K562 (cell line): ENCODE data around the gene KMT2C. TPM values are rescaled to one million over a fixed set of nuclear protein-coding genes. Genes with fewer than 3 reads are reported as not detected.

ENCODE experiments used
- DPF2 ChIP-seq: fragments of 450-650 bp; IDR thresholded peaks from 2 replicates; pipeline ENCODE4 v1.6.1; 2016
- ETS2 ChIP-seq: IDR thresholded peaks from 2 replicates; pipeline ENCODE4 v1.6.1; 2016; ENCODE audit warnings: borderline replicate concordance, missing genetic modification characterization, mild to moderate bottlenecking, moderate library complexity, missing compliant biosample characterization; ENCODE audit not compliant: poor library complexity, severe bottlenecking
- GTF2E2 ChIP-seq: fragments of 200-800 bp; sonication (Bioruptor generic); IDR thresholded peaks from 2 replicates; pipeline ENCODE4 v1.6.1; 2016; ENCODE audit warnings: missing genetic modification characterization, missing compliant biosample characterization
- MEF2D ChIP-seq: conservative IDR thresholded peaks from 2 replicates; pipeline ENCODE4 v1.6.1; 2016; ENCODE audit warnings: low read depth, missing genetic modification characterization, missing compliant biosample characterization
- MTA3 ChIP-seq: fragments of 450-650 bp; formaldehyde crosslinking; IDR thresholded peaks from 2 replicates; pipeline ENCODE4 v1.6.1; 2017; ENCODE audit warnings: mild to moderate bottlenecking, borderline replicate concordance
- NR0B1 ChIP-seq: fragments of 450-650 bp; IDR thresholded peaks from one replicate; pipeline ENCODE4 v1.6.1; 2018; ENCODE audit warnings: mild to moderate bottlenecking, moderate library complexity; ENCODE audit not compliant: partially characterized antibody
- PHB2 ChIP-seq: fragments of 450-650 bp; IDR thresholded peaks from 2 replicates; pipeline ENCODE4 v1.6.1; 2017; ENCODE audit warnings: low read depth
- PHF20 ChIP-seq: fragments of 450-650 bp; IDR thresholded peaks from 2 replicates; pipeline ENCODE4 v1.6.1; 2018; ENCODE audit not compliant: partially characterized antibody
- POLR2G ChIP-seq: fragments of 200-400 bp; formaldehyde crosslinking; IDR thresholded peaks from 2 replicates; pipeline ENCODE4 v1.6.1; 2017; ENCODE audit warnings: low read depth, mild to moderate bottlenecking, antibody characterized with exemption, low read length, moderate library complexity
- SIN3B ChIP-seq: fragments of 450-650 bp; IDR thresholded peaks from 2 replicates; pipeline ENCODE4 v1.6.1; 2017; ENCODE audit warnings: low read depth, mild to moderate bottlenecking, moderate library complexity
- SMAD3 ChIP-seq: fragments of 450-650 bp; formaldehyde crosslinking; conservative IDR thresholded peaks from 2 replicates; pipeline ENCODE4 v1.4.0; 2020; ENCODE audit warnings: mild to moderate bottlenecking
- TGIF2 ChIP-seq: sonication (generic); formaldehyde crosslinking; IDR thresholded peaks from 2 replicates; pipeline ENCODE4 v1.8.1; 2022; ENCODE audit warnings: mild to moderate bottlenecking, missing genetic modification reagents, moderate library complexity
- U2AF2 ChIP-seq: fragments of 200-400 bp; formaldehyde crosslinking; optimal IDR thresholded peaks from 2 replicates; pipeline ENCODE3; 2017; ENCODE audit warnings: low read depth, mild to moderate bottlenecking, low read length
- USF1 ChIP-seq: sonication (generic); formaldehyde crosslinking; IDR thresholded peaks from 2 replicates; pipeline ENCODE4 v1.9.0; 2022; ENCODE audit warnings: mild to moderate bottlenecking, missing genetic modification reagents
- ZBTB7A ChIP-seq: IDR thresholded peaks from 2 replicates; pipeline ENCODE4 v1.6.1; 2011; ENCODE audit warnings: low read depth, mild to moderate bottlenecking, low read length, moderate library complexity, borderline replicate concordance; ENCODE audit not compliant: control insufficient read depth
- ZNF121 ChIP-seq: sonication (generic); formaldehyde crosslinking; conservative IDR thresholded peaks from 2 replicates; pipeline ENCODE4 v1.8.0; 2022; ENCODE audit warnings: missing genetic modification reagents
- ZNF766 ChIP-seq: fragments of 200-800 bp; sonication (Bioruptor generic); conservative IDR thresholded peaks from 2 replicates; pipeline ENCODE4 v1.6.1; 2016; ENCODE audit warnings: missing genetic modification characterization, missing compliant biosample characterization
- polyA plus RNA-seq, 8 experiments: library from polyadenylated mRNA; depleted of rRNA in 4 of 8; stranded (reverse) in 5 of 8; unstranded in 3 of 8; fragments of >200 nt; fragmentation: Nextera tagmentation in 2 of 8; fragmentation: Illumina TruSeq in 1 of 8; extraction: Ambion mirVana in 2 of 8; extraction: Trizol in 1 of 8; gene quantifications; 2 replicates each; pipeline versions ENCODE4 v1.2.1 to v1.2.3, GENCODE V29; 2011 to 2014; ENCODE audit warnings: inconsistent platforms in 1 of 8, missing spikeins in 1 of 8
- total RNA-seq, 7 experiments: library from RNA; depleted of rRNA in 6 of 7; stranded (reverse); fragments of >200 nt in 6 of 7; fragmentation: Illumina TruSeq in 2 of 7; extraction: Trizol in 2 of 7; gene quantifications; 2 replicates each; pipeline versions ENCODE4 v1.2.1 to v1.2.3, GENCODE V29; 2011 to 2021; ENCODE audit warnings: low replicate concordance in 1 of 7
- TF ChIP-seq, protein P1 (sequence below): fragments of 250-450 bp; sonication (Bioruptor Pico); IDR thresholded peaks from 2 replicates; pipeline ENCODE4 v1.4.0; 2020
- TF ChIP-seq, protein P2 (sequence below): sonication (generic); formaldehyde crosslinking; IDR thresholded peaks from 2 replicates; pipeline ENCODE4 v1.8.0; 2023; ENCODE audit warnings: missing genetic modification reagents, mild to moderate bottlenecking, borderline replicate concordance

KMT2C gene
- total and polyA plus RNA-seq, 9 of the 15 experiments (the other 6 are each of a cell fraction or from before 2014, with no cell fraction given): 4.9 to 67.8 (median 27.1) TPM

DNA sequence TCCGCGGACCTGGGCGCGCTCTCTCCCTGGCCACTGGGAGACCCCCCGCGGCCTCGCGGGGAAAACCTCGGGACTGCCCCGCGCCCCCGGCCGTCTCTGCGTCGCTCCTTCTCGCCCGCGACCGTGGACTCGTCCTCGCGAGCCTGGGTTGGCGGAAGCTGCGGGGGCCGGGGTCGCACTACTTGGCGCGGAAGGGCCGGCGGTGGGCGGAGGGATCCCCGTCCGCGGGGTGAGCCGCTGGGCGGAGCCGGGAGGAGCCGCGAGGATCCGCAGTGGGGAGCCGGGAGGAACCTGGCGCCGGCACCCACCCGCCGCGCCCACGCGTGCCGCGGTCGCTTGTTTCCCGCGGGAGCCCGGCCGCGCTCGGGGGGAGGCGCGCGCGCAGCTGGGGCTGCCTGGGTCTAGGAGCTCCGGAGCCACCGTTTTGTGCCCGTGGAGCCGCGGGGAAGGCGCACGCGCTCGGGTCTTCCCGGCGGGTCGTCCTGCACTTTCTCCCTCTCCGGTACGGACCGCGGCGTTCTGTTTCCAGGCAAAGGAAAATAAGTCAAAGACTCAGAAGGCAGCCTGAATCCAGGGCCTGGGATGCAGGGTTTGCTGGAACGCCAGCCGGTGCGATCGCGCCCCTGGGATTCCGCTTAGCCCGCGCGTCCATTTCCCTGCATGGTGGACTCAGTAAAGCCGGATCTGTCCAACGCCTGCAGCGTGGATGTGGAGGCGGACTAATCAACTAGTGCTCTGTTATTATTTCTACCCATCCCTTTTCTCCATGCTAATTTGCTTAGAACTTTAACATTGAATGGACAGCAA is 28.7 kb upstream of the KMT2C start (continued):
- TF ChIP-seq SIN3B: peak; percentile 61; the same call in 1 of the 2 replicates
- no peak for TF ChIP-seq U2AF2
- TF ChIP-seq, protein P1, sequence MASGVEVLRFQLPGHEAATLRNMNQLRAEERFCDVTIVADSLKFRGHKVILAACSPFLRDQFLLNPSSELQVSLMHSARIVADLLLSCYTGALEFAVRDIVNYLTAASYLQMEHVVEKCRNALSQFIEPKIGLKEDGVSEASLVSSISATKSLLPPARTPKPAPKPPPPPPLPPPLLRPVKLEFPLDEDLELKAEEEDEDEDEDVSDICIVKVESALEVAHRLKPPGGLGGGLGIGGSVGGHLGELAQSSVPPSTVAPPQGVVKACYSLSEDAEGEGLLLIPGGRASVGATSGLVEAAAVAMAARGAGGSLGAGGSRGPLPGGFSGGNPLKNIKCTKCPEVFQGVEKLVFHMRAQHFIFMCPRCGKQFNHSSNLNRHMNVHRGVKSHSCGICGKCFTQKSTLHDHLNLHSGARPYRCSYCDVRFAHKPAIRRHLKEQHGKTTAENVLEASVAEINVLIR (CRISPR knock-in tag): no peak
- TF ChIP-seq ZBTB7A: peak; percentile 93
- TF ChIP-seq ETS2 (tag): peak; percentile 71
- no peak for TF ChIP-seq PHB2
- no peak for TF ChIP-seq MEF2D (tag)
- TF ChIP-seq ZNF121 (CRISPR knock-in tag): no peak; the same call in none of the 2 replicates
- TF ChIP-seq ZNF766 (CRISPR knock-in tag): 0 out of 2 replicates have a peak, but pooled peaks have one; percentile 23
- no peak for TF ChIP-seq USF1 (CRISPR knock-in tag)
- 0 out of 2 replicates have a peak, but pooled peaks have one; percentile 16 for TF ChIP-seq DPF2
- peak; percentile 79 for TF ChIP-seq PHF20
- TF ChIP-seq SMAD3 (CRISPR knock-in tag): no peak
- TF ChIP-seq GTF2E2 (tag): peak; percentile 38; the same call in 1 of the 2 replicates
- TF ChIP-seq, protein P2, sequence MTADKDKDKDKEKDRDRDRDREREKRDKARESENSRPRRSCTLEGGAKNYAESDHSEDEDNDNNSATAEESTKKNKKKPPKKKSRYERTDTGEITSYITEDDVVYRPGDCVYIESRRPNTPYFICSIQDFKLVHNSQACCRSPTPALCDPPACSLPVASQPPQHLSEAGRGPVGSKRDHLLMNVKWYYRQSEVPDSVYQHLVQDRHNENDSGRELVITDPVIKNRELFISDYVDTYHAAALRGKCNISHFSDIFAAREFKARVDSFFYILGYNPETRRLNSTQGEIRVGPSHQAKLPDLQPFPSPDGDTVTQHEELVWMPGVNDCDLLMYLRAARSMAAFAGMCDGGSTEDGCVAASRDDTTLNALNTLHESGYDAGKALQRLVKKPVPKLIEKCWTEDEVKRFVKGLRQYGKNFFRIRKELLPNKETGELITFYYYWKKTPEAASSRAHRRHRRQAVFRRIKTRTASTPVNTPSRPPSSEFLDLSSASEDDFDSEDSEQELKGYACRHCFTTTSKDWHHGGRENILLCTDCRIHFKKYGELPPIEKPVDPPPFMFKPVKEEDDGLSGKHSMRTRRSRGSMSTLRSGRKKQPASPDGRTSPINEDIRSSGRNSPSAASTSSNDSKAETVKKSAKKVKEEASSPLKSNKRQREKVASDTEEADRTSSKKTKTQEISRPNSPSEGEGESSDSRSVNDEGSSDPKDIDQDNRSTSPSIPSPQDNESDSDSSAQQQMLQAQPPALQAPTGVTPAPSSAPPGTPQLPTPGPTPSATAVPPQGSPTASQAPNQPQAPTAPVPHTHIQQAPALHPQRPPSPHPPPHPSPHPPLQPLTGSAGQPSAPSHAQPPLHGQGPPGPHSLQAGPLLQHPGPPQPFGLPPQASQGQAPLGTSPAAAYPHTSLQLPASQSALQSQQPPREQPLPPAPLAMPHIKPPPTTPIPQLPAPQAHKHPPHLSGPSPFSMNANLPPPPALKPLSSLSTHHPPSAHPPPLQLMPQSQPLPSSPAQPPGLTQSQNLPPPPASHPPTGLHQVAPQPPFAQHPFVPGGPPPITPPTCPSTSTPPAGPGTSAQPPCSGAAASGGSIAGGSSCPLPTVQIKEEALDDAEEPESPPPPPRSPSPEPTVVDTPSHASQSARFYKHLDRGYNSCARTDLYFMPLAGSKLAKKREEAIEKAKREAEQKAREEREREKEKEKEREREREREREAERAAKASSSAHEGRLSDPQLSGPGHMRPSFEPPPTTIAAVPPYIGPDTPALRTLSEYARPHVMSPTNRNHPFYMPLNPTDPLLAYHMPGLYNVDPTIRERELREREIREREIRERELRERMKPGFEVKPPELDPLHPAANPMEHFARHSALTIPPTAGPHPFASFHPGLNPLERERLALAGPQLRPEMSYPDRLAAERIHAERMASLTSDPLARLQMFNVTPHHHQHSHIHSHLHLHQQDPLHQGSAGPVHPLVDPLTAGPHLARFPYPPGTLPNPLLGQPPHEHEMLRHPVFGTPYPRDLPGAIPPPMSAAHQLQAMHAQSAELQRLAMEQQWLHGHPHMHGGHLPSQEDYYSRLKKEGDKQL: 0 out of 2 replicates have a peak, but pooled peaks have one; percentile 9
- peak; percentile 82; the same call in 1 of the 2 replicates for TF ChIP-seq TGIF2 (CRISPR knock-in tag)
- TF ChIP-seq NR0B1: no peak
- peak; percentile 97 for TF ChIP-seq MTA3
- peak; percentile 99 for TF ChIP-seq POLR2G
